H9 (cell line): ENCODE results near the gene PHF10. TPM values are rescaled to one million over a fixed set of nuclear protein-coding genes. Genes with fewer than 3 reads are reported as not detected.

Source experiments
- DNase-seq: peaks from one replicate; pipeline ENCODE4 v3.0.0-alpha.2; 2017
- H2AFZ ChIP-seq: one replicate; pipeline ENCODE4 v1.6.1; 2013; ENCODE audit warnings: mild to moderate bottlenecking, low read length, control low read depth, moderate library complexity
- H2AK5ac ChIP-seq: 2 replicates; pipeline ENCODE4 v1.6.1; 2013; ENCODE audit warnings: low read length, control low read depth, mixed read lengths; ENCODE audit not compliant: insufficient read length
- H2BK120ac ChIP-seq: one replicate; pipeline ENCODE4 v1.6.1; 2013; ENCODE audit warnings: low read depth, mild to moderate bottlenecking, low read length, control low read depth, inconsistent platforms; ENCODE audit not compliant: poor library complexity, severe bottlenecking
- H2BK12ac ChIP-seq: 2 replicates; pipeline ENCODE4 v1.6.1; 2013; ENCODE audit warnings: low read length, control low read depth, mixed read lengths, low read depth; ENCODE audit not compliant: insufficient read length
- H2BK15ac ChIP-seq: 2 replicates; pipeline ENCODE4 v1.6.1; 2013; ENCODE audit warnings: low read depth, low read length, control low read depth
- H2BK20ac ChIP-seq: one replicate; pipeline ENCODE4 v1.6.1; 2013; ENCODE audit warnings: low read depth, mild to moderate bottlenecking, low read length, control low read depth, inconsistent platforms; ENCODE audit not compliant: poor library complexity, severe bottlenecking
- H2BK5ac ChIP-seq: 2 replicates; pipeline ENCODE4 v1.6.1; 2013; ENCODE audit warnings: low read length, control low read depth, mixed read lengths; ENCODE audit not compliant: insufficient read length
- H3K14ac ChIP-seq: 2 replicates; pipeline ENCODE4 v1.6.1; 2013; ENCODE audit warnings: low read length, control low read depth; ENCODE audit not compliant: insufficient read depth
- H3K18ac ChIP-seq: 2 replicates; pipeline ENCODE4 v1.6.1; 2013; ENCODE audit warnings: low read depth, mild to moderate bottlenecking, mixed read lengths, low read length, control low read depth; ENCODE audit not compliant: insufficient read length
- H3K23ac ChIP-seq: 2 replicates; pipeline ENCODE4 v1.6.1; 2013; ENCODE audit warnings: low read length, control low read depth, mixed read lengths, low read depth; ENCODE audit not compliant: insufficient read length
- H3K23me2 ChIP-seq: 2 replicates; pipeline ENCODE4 v1.6.1; 2013; ENCODE audit warnings: low read depth, mild to moderate bottlenecking, mixed read lengths, low read length, control low read depth; ENCODE audit not compliant: insufficient read length, poor library complexity, severe bottlenecking
- H3K27ac ChIP-seq: 2 replicates; pipeline ENCODE4 v1.5.1; 2013; ENCODE audit warnings: low read length, control low read depth, mixed read lengths, low read depth; ENCODE audit not compliant: insufficient read length
- H3K27me3 ChIP-seq: 2 replicates; pipeline ENCODE4 v1.6.1; 2013; ENCODE audit warnings: low read length, control low read depth, inconsistent platforms; ENCODE audit not compliant: insufficient read depth
- H3K4ac ChIP-seq: 2 replicates; pipeline ENCODE4 v1.6.1; 2013; ENCODE audit warnings: low read depth, mild to moderate bottlenecking, control low read depth, inconsistent platforms, low read length, moderate library complexity
- H3K4me1 ChIP-seq: 2 replicates; pipeline ENCODE4 v1.6.1; 2013; ENCODE audit warnings: low read length, control low read depth, inconsistent platforms; ENCODE audit not compliant: insufficient read depth
- H3K4me2 ChIP-seq: 2 replicates; pipeline ENCODE4 v1.6.1; 2013; ENCODE audit warnings: low read length, control low read depth, mixed read lengths; ENCODE audit not compliant: insufficient read length, insufficient read depth
- H3K56ac ChIP-seq: 2 replicates; pipeline ENCODE4 v1.6.1; 2013; ENCODE audit warnings: low read depth, mild to moderate bottlenecking, mixed read lengths, low read length, control low read depth; ENCODE audit not compliant: insufficient read length
- H3K79me1 ChIP-seq: 2 replicates; pipeline ENCODE4 v1.6.1; 2013; ENCODE audit warnings: low read depth, mild to moderate bottlenecking, moderate library complexity, low read length, control low read depth, inconsistent platforms; ENCODE audit not compliant: insufficient read depth, poor library complexity, severe bottlenecking
- H3K79me2 ChIP-seq: 2 replicates; pipeline ENCODE4 v1.6.1; 2013; ENCODE audit warnings: low read length, control low read depth, inconsistent platforms; ENCODE audit not compliant: insufficient read depth
- H3K9ac ChIP-seq: 2 replicates; pipeline ENCODE4 v1.6.1; 2013; ENCODE audit warnings: low read length, control low read depth, mixed read lengths; ENCODE audit not compliant: insufficient read length; ENCODE audit errors: extremely low read depth
- H3K9me3 ChIP-seq: one replicate; pipeline ENCODE4 v1.6.1; 2013; ENCODE audit warnings: low read depth, low read length, inconsistent platforms; ENCODE audit not compliant: control insufficient read depth
- H3T11ph ChIP-seq: one replicate; pipeline ENCODE4 v1.6.1; 2013; ENCODE audit warnings: mild to moderate bottlenecking, low read length, control low read depth, inconsistent platforms
- H4K20me1 ChIP-seq: one replicate; pipeline ENCODE4 v1.6.1; 2013; ENCODE audit not compliant: control insufficient read depth, insufficient read length, insufficient read depth
- H4K5ac ChIP-seq: 2 replicates; pipeline ENCODE4 v1.6.1; 2013; ENCODE audit warnings: low read depth, mild to moderate bottlenecking, mixed read lengths, low read length, control low read depth; ENCODE audit not compliant: insufficient read length
- H4K8ac ChIP-seq: replicated peaks from 2 replicates; pipeline ENCODE4 v1.6.1; 2013; ENCODE audit warnings: low read length, control low read depth, mixed read lengths, low read depth; ENCODE audit not compliant: insufficient read length
- H4K91ac ChIP-seq: 2 replicates; pipeline ENCODE4 v1.6.1; 2013; ENCODE audit warnings: low read depth, mild to moderate bottlenecking, moderate library complexity, mixed read lengths, low read length, control low read depth; ENCODE audit not compliant: insufficient read length
- H3K27ac Mint-ChIP-seq, 3 experiments: 2 replicates in 2 of 3; 3 replicates in 1 of 3; pipeline ENCODE4 v1.8.0; 2020 to 2021; ENCODE audit warnings: mixed read lengths in 3 of 3, mild to moderate bottlenecking in 1 of 3, moderate library complexity in 1 of 3
- H3K27me3 Mint-ChIP-seq: 2 replicates; pipeline ENCODE4 v1.8.0; 2021; ENCODE audit warnings: low read depth, mild to moderate bottlenecking, moderate library complexity, mixed read lengths
- H3K36me3 Mint-ChIP-seq, 3 experiments: 2 replicates in 2 of 3; 3 replicates in 1 of 3; pipeline ENCODE4 v1.8.0; 2020 to 2021; ENCODE audit warnings: low read depth in 3 of 3, mixed read lengths in 3 of 3; ENCODE audit not compliant: insufficient read depth in 1 of 3
- H3K4me1 Mint-ChIP-seq, 2 experiments: 2 replicates each; pipeline ENCODE4 v1.8.0; 2020; ENCODE audit warnings: mixed read lengths in 2 of 2
- H3K4me3 Mint-ChIP-seq, 2 experiments: 2 replicates in 1 of 2; 3 replicates in 1 of 2; pipeline ENCODE4 v1.8.0; 2020 to 2021; ENCODE audit warnings: mild to moderate bottlenecking in 2 of 2, mixed read lengths in 2 of 2, moderate library complexity in 1 of 2
- H3K9me3 Mint-ChIP-seq, 2 experiments: 2 replicates in 1 of 2; 3 replicates in 1 of 2; pipeline ENCODE4 v1.8.0; 2020; ENCODE audit warnings: mild to moderate bottlenecking in 2 of 2, mixed read lengths in 2 of 2, moderate library complexity in 1 of 2
- WGBS: extraction: QIAGEN DNeasy Blood & Tissue Kit; methylation state at CpG from one replicate; pipeline ENCODE4 v1.1.7; 2013; ENCODE audit warnings: missing lambda C conversion rate, low lambda C conversion rate, mixed read lengths; ENCODE audit not compliant: insufficient read length; ENCODE audit errors: extremely low coverage; 5-methylcytosine and 5-hydroxymethylcytosine counted together
- total RNA-seq: library from RNA; stranded (reverse); gene quantifications from 2 replicates; pipeline ENCODE4 v1.2.1, GENCODE V29; 2021
- TF ChIP-seq, protein P1 (sequence below): fragments of 200-600 bp; sonication (generic); conservative IDR thresholded peaks from 3 replicates; pipeline ENCODE4 v1.8.0; 2021; ENCODE audit warnings: antibody characterized with exemption, mild to moderate bottlenecking

Gene PHF10
- total RNA-seq, 1 experiment from 2014 or later, result 59.0 TPM

DNA sequence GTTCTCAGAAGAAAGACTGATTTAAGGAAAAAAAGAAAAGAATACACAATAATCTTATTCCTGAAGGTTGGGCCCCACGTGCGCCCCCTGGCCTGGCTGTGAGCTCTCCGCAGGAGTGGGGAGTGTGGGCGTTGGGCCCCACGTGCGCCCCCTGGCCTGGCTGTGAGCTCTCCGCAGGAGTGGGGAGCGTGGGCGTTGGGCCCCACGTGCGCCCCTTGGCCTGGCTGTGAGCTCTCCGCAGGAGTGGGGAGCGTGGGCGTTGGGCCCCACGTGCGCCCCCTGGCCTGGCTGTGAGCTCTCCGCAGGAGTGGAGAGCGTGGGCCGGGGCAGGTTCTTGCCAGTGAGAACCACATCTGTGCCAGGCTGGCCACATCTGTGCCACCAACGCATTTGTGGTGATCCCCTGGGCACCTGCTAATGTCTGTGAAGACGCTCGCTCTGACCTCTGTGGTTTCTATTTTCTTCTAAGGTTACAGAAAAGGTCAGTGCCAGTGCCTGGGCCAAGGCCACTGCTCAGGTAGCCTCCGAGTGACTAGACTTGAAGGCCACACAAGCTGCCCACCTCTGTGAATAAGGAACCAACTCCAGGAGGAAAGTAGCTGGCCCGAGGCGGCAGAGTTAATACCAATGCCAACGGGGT is 63.4 kb downstream of the PHF10 start:
- peaks cover 64 to 84% (median 71%) of the 10 kb centered on the region in 3 experiments for H3K36me3 Mint-ChIP-seq

More for the DNA sequence above, 63.4 kb downstream of the PHF10 start:
- Histone ChIP-seq H2BK20ac (no peak overlapping the region), H2AK5ac (no peak overlapping the region), H3K23ac (no peak overlapping the region), H3K9ac (no peak overlapping the region), H3K27ac (no peak overlapping the region), H3K14ac (no peak overlapping the region; the same call in 1 of the 2 replicates), H2BK120ac (no peak overlapping the region), H3K9me3 (no peaks in the 10 kb centered on the region), H3K79me1 (no peaks in the 10 kb centered on the region), H3T11ph (no peak overlapping the region), H2BK15ac (no peak overlapping the region), H2AFZ (no peak overlapping the region), H2BK12ac (no peak overlapping the region), H3K79me2 (no peaks in the 10 kb centered on the region), H3K4me2 (no peak overlapping the region), H3K4me1 (no peaks in the 10 kb centered on the region), H3K4ac (no peak overlapping the region), H4K8ac (no peak overlapping the region), H3K23me2 (no peaks in the 10 kb centered on the region), H3K18ac (no peak overlapping the region), H3K27me3 (no peaks in the 10 kb centered on the region), H3K56ac (no peak overlapping the region), H4K20me1 (no peaks in the 10 kb centered on the region), H4K91ac (no peak overlapping the region), H4K5ac (no peak overlapping the region), H2BK5ac (no peak overlapping the region)
- no CpG with 5 or more reads among the region's 26 CpGs for WGBS
- Mint-ChIP-seq H3K9me3 (no peaks in the 10 kb centered on the region), H3K27me3 (no peaks in the 10 kb centered on the region), H3K27ac (no peak overlapping the region; a peak in 1 of 7 replicates), H3K4me1 (peaks cover 0 to 5% of the 10 kb centered on the region in 2 experiments; a peak in 1 of 4 replicates), H3K4me3 (no peak overlapping the region)
- TF ChIP-seq, protein P1, sequence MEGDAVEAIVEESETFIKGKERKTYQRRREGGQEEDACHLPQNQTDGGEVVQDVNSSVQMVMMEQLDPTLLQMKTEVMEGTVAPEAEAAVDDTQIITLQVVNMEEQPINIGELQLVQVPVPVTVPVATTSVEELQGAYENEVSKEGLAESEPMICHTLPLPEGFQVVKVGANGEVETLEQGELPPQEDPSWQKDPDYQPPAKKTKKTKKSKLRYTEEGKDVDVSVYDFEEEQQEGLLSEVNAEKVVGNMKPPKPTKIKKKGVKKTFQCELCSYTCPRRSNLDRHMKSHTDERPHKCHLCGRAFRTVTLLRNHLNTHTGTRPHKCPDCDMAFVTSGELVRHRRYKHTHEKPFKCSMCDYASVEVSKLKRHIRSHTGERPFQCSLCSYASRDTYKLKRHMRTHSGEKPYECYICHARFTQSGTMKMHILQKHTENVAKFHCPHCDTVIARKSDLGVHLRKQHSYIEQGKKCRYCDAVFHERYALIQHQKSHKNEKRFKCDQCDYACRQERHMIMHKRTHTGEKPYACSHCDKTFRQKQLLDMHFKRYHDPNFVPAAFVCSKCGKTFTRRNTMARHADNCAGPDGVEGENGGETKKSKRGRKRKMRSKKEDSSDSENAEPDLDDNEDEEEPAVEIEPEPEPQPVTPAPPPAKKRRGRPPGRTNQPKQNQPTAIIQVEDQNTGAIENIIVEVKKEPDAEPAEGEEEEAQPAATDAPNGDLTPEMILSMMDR, result 0 out of 3 replicates have a peak, but pooled peaks have one; percentile 14
- DNase-seq, result no peak
